OCI-LY3 (cell line): ENCODE results near the gene ZNRF2.

Experiments used
- CTCF ChIP-seq: fragments of 200-600, 300-600 bp; sonication (generic); IDR thresholded peaks from 2 replicates; pipeline ENCODE4 v1.5.1; 2014; ENCODE audit warnings: antibody characterized with exemption, low read length, low read depth
- EZH2phosphoT487 ChIP-seq: fragments of 200-600 bp; shearing (Covaris generic); IDR thresholded peaks from 2 replicates; pipeline ENCODE4 v1.6.1; 2018; ENCODE audit warnings: antibody characterized with exemption, mixed run types, low read depth

GRCh38 chr7:30284298-30285066 is at the start of gene ZNRF2:
- TF ChIP-seq CTCF (peak; percentile 35), EZH2phosphoT487 (no peak)
